Measurements from ENCODE around the gene MESD. TPM values are rescaled to one million over a fixed set of nuclear protein-coding genes. Genes with fewer than 3 reads are reported as not detected.

MESD gene
- total RNA-seq, 4 donors from 2014 or later, result 14.1 to 17.4 (median 14.5) TPM

DNA sequence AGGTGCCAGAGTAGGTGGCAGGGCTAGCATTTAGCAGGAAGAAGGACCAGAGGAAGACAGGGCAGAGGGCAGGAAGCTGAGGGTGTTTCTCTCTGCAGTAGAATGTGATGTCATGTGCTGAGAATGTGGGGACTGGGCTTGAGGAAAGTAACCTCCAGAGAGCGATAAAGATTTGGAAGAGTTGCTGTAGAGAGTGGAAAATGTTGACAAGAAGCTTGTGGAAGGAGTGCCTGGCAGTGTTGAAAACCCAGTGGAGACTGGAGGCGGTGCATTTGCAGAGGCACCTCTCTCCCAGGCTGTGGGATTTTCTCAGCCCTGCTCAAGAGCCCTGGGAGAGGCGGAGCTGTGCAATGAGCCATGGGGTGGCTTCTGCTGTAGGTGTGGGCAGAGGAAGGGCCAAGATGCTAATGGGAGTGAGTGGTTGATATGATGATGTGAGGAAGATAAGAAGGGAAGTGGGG, 54.8 kb downstream of the MESD start:
- no peak overlapping the region for H3K4me3 ChIP-seq
- no peak for DNase-seq (ENCODE audit: extremely low spot score)
- intact Hi-C loops (cut with DNase I), result no loop called here
- H3K27ac ChIP-seq (replicated peaks in 1 of 4), result no peak overlapping the region
- no peak for TF ChIP-seq POLR2AphosphoS5 (IDR thresholded peaks at IDR 0.05)
- TF ChIP-seq, protein P1, sequence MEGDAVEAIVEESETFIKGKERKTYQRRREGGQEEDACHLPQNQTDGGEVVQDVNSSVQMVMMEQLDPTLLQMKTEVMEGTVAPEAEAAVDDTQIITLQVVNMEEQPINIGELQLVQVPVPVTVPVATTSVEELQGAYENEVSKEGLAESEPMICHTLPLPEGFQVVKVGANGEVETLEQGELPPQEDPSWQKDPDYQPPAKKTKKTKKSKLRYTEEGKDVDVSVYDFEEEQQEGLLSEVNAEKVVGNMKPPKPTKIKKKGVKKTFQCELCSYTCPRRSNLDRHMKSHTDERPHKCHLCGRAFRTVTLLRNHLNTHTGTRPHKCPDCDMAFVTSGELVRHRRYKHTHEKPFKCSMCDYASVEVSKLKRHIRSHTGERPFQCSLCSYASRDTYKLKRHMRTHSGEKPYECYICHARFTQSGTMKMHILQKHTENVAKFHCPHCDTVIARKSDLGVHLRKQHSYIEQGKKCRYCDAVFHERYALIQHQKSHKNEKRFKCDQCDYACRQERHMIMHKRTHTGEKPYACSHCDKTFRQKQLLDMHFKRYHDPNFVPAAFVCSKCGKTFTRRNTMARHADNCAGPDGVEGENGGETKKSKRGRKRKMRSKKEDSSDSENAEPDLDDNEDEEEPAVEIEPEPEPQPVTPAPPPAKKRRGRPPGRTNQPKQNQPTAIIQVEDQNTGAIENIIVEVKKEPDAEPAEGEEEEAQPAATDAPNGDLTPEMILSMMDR (IDR thresholded peaks at IDR 0.05), result no peak
- TF ChIP-seq EP300 (IDR thresholded peaks at IDR 0.05), result no peak
- no peak for TF ChIP-seq POLR2A (IDR thresholded peaks at IDR 0.05; ENCODE audit: low read depth)
- WGBS, result 83% methylated on average over 3 of the region's 3 CpGs
- peaks cover 0 to 36% (median 26%) of the 10 kb centered on the region in 4 donors for H3K4me1 ChIP-seq
- H3K36me3 ChIP-seq, result peaks cover 0 to 3% (median 0%) of the 10 kb centered on the region in 4 donors
- no peaks in the 10 kb centered on the region for H3K9me3 ChIP-seq
- H3K27me3 ChIP-seq, result no peaks in the 10 kb centered on the region

DNA sequence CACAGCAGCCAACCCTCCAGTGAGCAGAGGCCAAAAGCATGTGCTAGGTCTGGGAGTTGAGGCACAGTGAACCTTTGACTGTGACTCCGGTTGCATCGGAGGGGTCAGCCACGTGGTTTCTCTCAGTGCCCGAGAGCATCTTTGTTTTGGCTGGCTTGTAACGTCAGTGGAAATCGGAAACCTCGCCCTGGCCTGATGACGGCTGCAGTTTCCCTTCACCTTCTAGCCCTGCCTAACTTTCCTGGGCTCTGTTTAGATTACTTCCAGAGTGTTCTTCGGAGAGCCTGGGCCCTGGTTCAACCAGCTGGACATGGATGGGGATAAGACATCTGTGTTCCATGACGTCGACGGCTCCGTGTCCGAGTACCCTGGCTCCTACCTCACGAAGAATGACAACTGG, 56.6 kb downstream of the MESD start:
- Histone ChIP-seq H3K36me3 (peaks cover 0 to 3% (median 0%) of the 10 kb centered on the region in 4 donors), H3K4me3 (no peak overlapping the region), H3K27ac (replicated peaks in 1 of 4) (peak overlapping the region in 3 of 4 donors; percentile 24 to 64 (median 63)), H3K4me1 (peaks cover 0 to 33% (median 25%) of the 10 kb centered on the region in 4 donors), H3K9me3 (no peaks in the 10 kb centered on the region), H3K27me3 (no peaks in the 10 kb centered on the region)
- intact Hi-C loops (cut with DNase I), result no loop called here
- 25% methylated on average over 10 of the region's 15 CpGs for WGBS
- TF ChIP-seq POLR2AphosphoS5 (IDR thresholded peaks at IDR 0.05) (peak in 1 of 2 donors; percentile 74), POLR2A (IDR thresholded peaks at IDR 0.05; ENCODE audit: low read depth) (no peak)
- DNase-seq (ENCODE audit: extremely low spot score), result no peak

DNA sequence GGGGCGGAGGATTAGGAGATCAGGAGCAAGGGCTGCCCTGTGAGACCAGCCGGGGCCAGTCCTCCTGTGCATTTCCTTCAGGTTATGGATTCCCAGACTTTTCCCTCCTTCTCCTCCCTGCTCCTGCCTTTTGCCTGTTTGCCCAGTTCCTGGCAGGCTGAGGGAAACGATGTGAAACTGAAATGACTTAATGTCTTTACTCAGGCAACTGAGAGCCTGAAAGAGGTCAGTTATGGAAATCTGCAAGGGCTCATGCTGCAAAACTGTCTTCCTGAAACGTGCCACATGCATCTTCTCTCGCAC, 57.2 kb downstream of the MESD start:
- peaks cover 0 to 3% (median 0%) of the 10 kb centered on the region in 4 donors for H3K36me3 ChIP-seq
- 49% methylated on average over 4 of the region's 5 CpGs for WGBS
- TF ChIP-seq, protein P1 (IDR thresholded peaks at IDR 0.05), result no peak
- TF ChIP-seq POLR2AphosphoS5 (IDR thresholded peaks at IDR 0.05) (no peak), POLR2A (IDR thresholded peaks at IDR 0.05; ENCODE audit: low read depth) (no peak), EP300 (IDR thresholded peaks at IDR 0.05) (no peak)
- intact Hi-C loops (cut with DNase I), result no loop called here
- H3K4me1 ChIP-seq, result peaks cover 0 to 33% (median 25%) of the 10 kb centered on the region in 4 donors
- H3K9me3 ChIP-seq, result no peaks in the 10 kb centered on the region
- no peaks in the 10 kb centered on the region for H3K27me3 ChIP-seq
- no peak for DNase-seq (ENCODE audit: extremely low spot score)
- peak overlapping the region in 3 of 4 donors; percentile 24 to 64 (median 63) for H3K27ac ChIP-seq (replicated peaks in 1 of 4)
- no peak overlapping the region for H3K4me3 ChIP-seq

DNA sequence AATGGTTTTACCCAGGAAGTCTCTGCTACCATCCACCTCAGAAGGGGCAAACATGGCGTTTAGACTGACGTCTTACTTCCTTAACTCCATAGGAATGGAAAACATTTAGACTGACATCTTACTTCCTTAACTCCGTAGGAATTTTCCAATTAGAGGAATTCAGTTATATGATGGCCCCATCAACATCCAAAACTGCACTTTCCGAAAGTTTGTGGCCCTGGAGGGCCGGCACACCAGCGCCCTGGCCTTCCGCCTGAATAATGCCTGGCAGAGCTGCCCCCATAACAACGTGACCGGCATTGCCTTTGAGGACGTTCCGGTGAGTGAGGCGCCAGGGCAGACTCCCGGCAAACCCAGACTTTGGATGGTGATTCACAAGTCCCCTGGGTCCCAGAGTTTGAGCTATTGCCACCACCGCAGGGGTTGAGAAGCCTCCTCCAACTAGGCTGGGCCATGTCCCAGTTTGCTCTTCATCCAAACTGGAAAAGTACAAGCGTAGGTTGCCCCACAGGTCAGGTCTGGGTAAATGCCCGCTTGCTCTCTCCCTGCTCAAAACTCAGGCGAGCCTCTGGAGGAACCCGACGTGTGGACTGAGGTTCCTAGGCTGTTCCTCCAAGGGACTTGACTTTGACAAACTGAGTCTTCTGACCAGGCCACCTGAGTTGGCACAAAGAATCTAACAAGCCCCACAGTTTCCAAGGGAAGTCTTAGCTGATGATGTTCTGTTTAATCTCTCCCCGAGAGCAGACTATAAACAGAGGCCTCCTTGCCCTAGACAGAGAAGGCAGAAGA, 57.7 kb downstream of the MESD start:
- Histone ChIP-seq H3K36me3 (peaks cover 0 to 3% (median 0%) of the 10 kb centered on the region in 4 donors), H3K4me3 (no peak overlapping the region), H3K27ac (replicated peaks in 1 of 4) (peak overlapping the region in 3 of 4 donors; percentile 24 to 64 (median 63)), H3K4me1 (peaks cover 0 to 33% (median 25%) of the 10 kb centered on the region in 4 donors), H3K27me3 (no peaks in the 10 kb centered on the region), H3K9me3 (no peaks in the 10 kb centered on the region)
- 86% methylated on average over 14 of the region's 20 CpGs for WGBS
- no peak for TF ChIP-seq POLR2A (IDR thresholded peaks at IDR 0.05; ENCODE audit: low read depth)
- no peak for TF ChIP-seq EP300 (IDR thresholded peaks at IDR 0.05)
- TF ChIP-seq POLR2AphosphoS5 (IDR thresholded peaks at IDR 0.05), result peak in 1 of 2 donors; percentile 29
- TF ChIP-seq, protein P1 (IDR thresholded peaks at IDR 0.05), result no peak
- intact Hi-C loops (cut with DNase I), result no loop called here
- no peak for DNase-seq (ENCODE audit: extremely low spot score)

DNA sequence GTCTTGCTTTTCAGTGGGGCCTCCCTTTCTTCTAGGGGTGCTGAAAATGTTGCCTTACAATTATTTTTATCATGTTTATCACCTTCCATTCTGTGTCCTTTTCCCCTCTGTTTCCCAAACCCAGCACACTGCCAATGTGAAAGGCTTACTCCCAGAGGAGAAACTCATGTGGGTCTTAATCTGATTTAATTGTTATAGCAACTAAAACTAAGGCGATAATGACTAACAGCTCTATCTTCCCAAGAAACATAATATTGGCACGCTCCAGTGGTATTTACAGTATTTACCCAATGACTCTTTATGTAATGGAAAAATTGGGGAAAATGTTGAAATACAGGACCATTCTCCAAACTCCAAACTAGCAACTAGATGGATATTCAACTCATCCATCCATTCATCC, 58.4 kb downstream of the MESD start:
- Histone ChIP-seq H3K27me3 (no peaks in the 10 kb centered on the region), H3K36me3 (no peaks in the 10 kb centered on the region), H3K9me3 (no peaks in the 10 kb centered on the region), H3K4me1 (peaks cover 0 to 33% (median 23%) of the 10 kb centered on the region in 4 donors), H3K4me3 (no peak overlapping the region), H3K27ac (replicated peaks in 1 of 4) (no peak overlapping the region)
- intact Hi-C loops (cut with DNase I), result no loop called here
- WGBS, result 92% methylated on average over 2 of the region's 2 CpGs
- TF ChIP-seq, protein P1 (IDR thresholded peaks at IDR 0.05), result no peak
- TF ChIP-seq POLR2AphosphoS5 (IDR thresholded peaks at IDR 0.05) (no peak), POLR2A (IDR thresholded peaks at IDR 0.05; ENCODE audit: low read depth) (no peak), EP300 (IDR thresholded peaks at IDR 0.05) (no peak)
- no peak for DNase-seq (ENCODE audit: extremely low spot score)

Data from esophagus muscularis mucosa (tissue), 4 donors.